Embryonic facial prominence (tissue), 1 donor: ENCODE results near the gene STAM2.

Source experiments
- DNase-seq: peaks from one replicate; pipeline ENCODE4 v3.0.0-alpha.2; 2016; ENCODE audit errors: extremely low spot score

STAM2 gene

DNA sequence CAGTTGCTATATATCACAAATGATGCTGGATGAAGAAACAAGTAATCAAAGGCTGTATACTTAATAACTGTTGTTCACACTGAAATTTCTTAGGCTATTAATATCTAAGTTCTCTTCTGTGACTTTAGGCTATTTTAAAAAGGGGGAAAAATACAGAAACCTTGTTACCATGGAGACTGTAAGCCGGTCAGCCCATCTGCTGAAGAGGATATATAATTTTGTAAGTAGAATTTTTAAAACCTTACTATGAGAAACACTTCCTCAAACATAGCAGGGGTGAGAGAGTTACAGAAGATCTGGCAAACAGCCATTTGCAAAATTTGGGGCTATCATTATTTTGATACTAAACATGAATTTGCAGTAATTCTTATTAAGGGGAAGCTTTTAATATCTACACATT is 104.5 kb downstream of the STAM2 start:
- DNase-seq = no peak

DNA sequence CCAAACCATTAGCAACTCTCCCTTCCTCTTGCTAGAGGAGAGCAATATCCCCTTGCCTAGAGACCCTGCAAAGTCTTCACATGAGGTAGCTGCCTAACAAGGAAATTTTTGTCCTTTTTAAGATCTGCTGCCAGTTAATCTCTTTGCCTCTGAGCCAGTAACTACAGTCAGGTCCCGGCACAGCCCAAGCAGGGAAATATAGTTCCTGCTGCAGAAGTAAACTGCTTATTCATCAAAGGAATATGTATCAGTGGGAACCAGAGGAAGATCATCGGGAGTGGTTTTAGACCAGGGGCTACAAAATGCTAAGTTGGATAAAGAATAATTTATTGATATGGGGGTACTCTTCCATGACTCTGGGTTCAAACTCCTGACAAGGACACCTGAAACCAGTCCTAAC is 107.3 kb downstream of the STAM2 start:
- no peak for DNase-seq

DNA sequence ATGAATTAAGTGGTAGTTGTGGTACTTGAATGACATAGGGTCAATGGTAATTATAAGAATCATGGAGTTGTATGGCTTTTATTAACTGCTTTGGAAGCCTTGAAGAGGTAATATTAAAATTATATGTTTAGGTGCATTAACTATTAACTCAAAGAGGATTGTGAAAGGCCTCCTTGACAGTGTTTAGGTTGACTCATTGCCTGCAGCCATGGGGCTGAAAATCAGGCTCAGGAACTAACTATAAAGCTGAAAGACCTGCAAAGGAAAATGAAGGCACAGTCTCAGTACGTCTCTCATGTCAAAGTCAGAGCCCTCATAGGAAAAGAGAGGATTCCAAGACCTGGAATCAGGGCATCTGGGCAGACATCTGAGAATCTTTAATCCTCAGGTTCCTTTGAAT is 107.7 kb downstream of the STAM2 start:
- no peak for DNase-seq
